Naive thymus-derived CD4-positive, alpha-beta T cell (primary cell): ENCODE results near the gene TSPOAP1. TPM values are rescaled to one million over a fixed set of nuclear protein-coding genes. Genes with fewer than 3 reads are reported as not detected.
A peak's percentile ranks its signal among the peaks of the same experiment; 100 is the strongest.

Experiments
- ATAC-seq: fragments of 150-1000 bp; cut with Tn5 transposase; 2 replicates; pipeline ENCODE4 v1.10.0; 2021; ENCODE audit warnings: mild to moderate bottlenecking, moderate library complexity
- CTCF ChIA-PET: fragments of 350-600 bp; sonication (Branson Sonifier 250); formaldehyde crosslinking; loops from one replicate; lab custom pipeline; 2021; ENCODE audit warnings: antibody characterized with exemption; lab: Charles Lee
- POLR2A ChIA-PET: fragments of 350-600 bp; sonication (Branson Sonifier 250); formaldehyde crosslinking; loops from one replicate; lab custom pipeline; 2021; ENCODE audit warnings: antibody characterized with exemption, inconsistent platforms; lab: Charles Lee
- DNase-seq, 9 donors: peaks; one replicate each; pipeline versions ENCODE4 v3.0.0 to v3.0.0-alpha.2; 2020 to 2022; ENCODE audit warnings: mixed read lengths in 1 of 9
- H3K27ac ChIP-seq: one replicate; pipeline ENCODE4 v1.7.0; 2013; ENCODE audit warnings: mild to moderate bottlenecking, low read depth, low read length, moderate library complexity
- H3K27me3 ChIP-seq, 2 donors: one replicate each; pipeline ENCODE4 v1.7.0; 2013; ENCODE audit warnings: low read length in 2 of 2, mild to moderate bottlenecking in 2 of 2, moderate library complexity in 2 of 2; ENCODE audit not compliant: control insufficient read depth in 2 of 2, insufficient read depth in 2 of 2
- H3K36me3 ChIP-seq, 3 experiments: 1 replicate in 2 of 3; 2 replicates in 1 of 3; pipeline ENCODE4 v1.7.0; 2013; ENCODE audit warnings: low read length in 3 of 3, mild to moderate bottlenecking in 3 of 3, moderate library complexity in 1 of 3; ENCODE audit not compliant: insufficient read depth in 3 of 3, control insufficient read depth in 2 of 3
- H3K4me1 ChIP-seq, 2 donors: one replicate each; pipeline ENCODE4 v1.7.0; 2013; ENCODE audit warnings: low read length in 2 of 2, mild to moderate bottlenecking in 2 of 2, moderate library complexity in 1 of 2; ENCODE audit not compliant: control insufficient read depth in 2 of 2, insufficient read depth in 2 of 2
- H3K4me3 ChIP-seq: 2 replicates; pipeline ENCODE4 v1.7.0; 2013; ENCODE audit warnings: mild to moderate bottlenecking, low read length
- H3K9me3 ChIP-seq, 3 experiments: 1 replicate in 2 of 3; 2 replicates in 1 of 3; pipeline ENCODE4 v1.7.0; 2013; ENCODE audit warnings: low read length in 3 of 3; ENCODE audit not compliant: control insufficient read depth in 2 of 3
- H3K27ac Mint-ChIP-seq, 9 donors: one replicate each; pipeline ENCODE4 v1.8.0; 2020 to 2022; ENCODE audit warnings: mixed read lengths in 9 of 9, mild to moderate bottlenecking in 8 of 9, moderate library complexity in 5 of 9, inconsistent platforms in 2 of 9
- H3K27me3 Mint-ChIP-seq, 5 donors: one replicate each; pipeline ENCODE4 v1.8.0; 2021 to 2022; ENCODE audit warnings: mixed read lengths in 5 of 5, mild to moderate bottlenecking in 1 of 5
- H3K36me3 Mint-ChIP-seq, 5 donors: one replicate each; pipeline ENCODE4 v1.8.0; 2020 to 2022; ENCODE audit warnings: mixed read lengths in 5 of 5, mild to moderate bottlenecking in 3 of 5, inconsistent platforms in 1 of 5
- H3K4me1 Mint-ChIP-seq, 7 donors: one replicate each; pipeline ENCODE4 v1.8.0; 2020 to 2022; ENCODE audit warnings: mixed read lengths in 7 of 7, mild to moderate bottlenecking in 3 of 7, inconsistent platforms in 1 of 7
- H3K4me3 Mint-ChIP-seq, 10 donors: one replicate each; pipeline ENCODE4 v1.8.0; 2020 to 2022; ENCODE audit warnings: mild to moderate bottlenecking in 10 of 10, mixed read lengths in 10 of 10, moderate library complexity in 6 of 10, inconsistent platforms in 2 of 10
- H3K9me3 Mint-ChIP-seq, 11 donors: one replicate each; pipeline ENCODE4 v1.8.0; 2020 to 2022; ENCODE audit warnings: mixed read lengths in 11 of 11, mild to moderate bottlenecking in 4 of 11, inconsistent platforms in 1 of 11, moderate library complexity in 1 of 11
- intact Hi-C, 2 donors: fragments of 100-400 bp; cut with micrococcal nuclease; formaldehyde crosslinking; loops; one replicate each; pipeline ENCODE4 v1.15.1; 2023
- polyA plus RNA-seq, 2 donors: library from polyadenylated mRNA; unstranded; fragments of 300-500 nt; fragmentation: Illumina TruSeq; gene quantifications; one replicate each; pipeline ENCODE4 v1.2.3, GENCODE V29; 2021
- total RNA-seq, 6 experiments: library from RNA in 5 of 6; stranded (reverse) in 5 of 6; gene quantifications; 1 replicate in 5 of 6; 2 replicates in 1 of 6; pipeline ENCODE4 v1.2.3 and lab custom pipeline; 2021 to 2026

TSPOAP1 gene
- total and polyA plus RNA-seq, 7 experiments from 2014 or later, result 0.20 to 62.5 (median 11.8) TPM

DNA sequence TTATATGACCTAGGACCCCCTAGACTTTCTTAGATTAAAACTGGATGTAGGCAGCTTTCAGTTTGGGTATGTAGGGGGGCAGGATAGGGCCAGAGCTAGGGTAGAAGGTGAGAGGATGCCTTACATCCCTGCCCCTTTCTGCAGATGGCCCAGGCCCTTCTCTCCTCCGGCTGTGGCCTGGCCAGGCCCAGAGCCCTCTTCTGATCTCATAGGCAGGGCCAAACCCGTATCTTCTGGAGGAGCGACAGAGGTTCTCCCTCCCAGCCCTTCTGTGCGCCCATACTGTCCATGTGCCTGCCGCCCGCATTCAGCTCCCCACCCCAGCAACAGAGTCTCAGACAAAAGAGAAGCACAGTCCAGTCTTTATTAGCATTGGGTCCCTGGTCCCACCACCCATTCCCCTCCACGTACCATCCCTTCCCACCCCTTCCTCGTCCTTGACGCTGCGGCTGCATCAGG, 2.0 kb upstream of the TSPOAP1 start:
- no peaks in the 10 kb centered on the region for H3K27me3 ChIP-seq
- CTCF ChIA-PET, result interaction anchor here (0.8 to 4.8 kb wide), 4 partner anchors 10 to 16 kb away, joined by 3 to 59 read pairs (median 9); no protein-coding TSS in a partner anchor
- Mint-ChIP-seq H3K27me3 (peaks cover 0 to 19% (median 0%) of the 10 kb centered on the region in 5 donors), H3K4me3 (peak overlapping the region; percentile 86 to 100 (median 97)), H3K9me3 (peaks cover 0 to 4% (median 0%) of the 10 kb centered on the region in 11 donors), H3K4me1 (peaks cover 41 to 68% (median 53%) of the 10 kb centered on the region in 7 donors), H3K36me3 (peaks cover 13 to 45% (median 15%) of the 10 kb centered on the region in 5 donors), H3K27ac (peak overlapping the region; percentile 90 to 100 (median 95))
- POLR2A ChIA-PET, result interaction anchor here (0.8 to 19.0 kb wide), 5 partner anchors 10 to 38 kb away, joined by 3 to 792 read pairs (median 521); partner anchors contain the start of genes SUPT4H1 and TSPOAP1
- H3K4me3 ChIP-seq, result peak overlapping the region; percentile 98
- DNase-seq (no peak), ATAC-seq (no peak)
- intact Hi-C loops, result loop anchor here (2.0 to 10.0 kb wide), 5 partner anchors 324 to 1512 kb away; partner anchors contain the start of genes CLTC (in 2 of the 2), PRR11 (in 1 of the 2), SKA2 (in 1 of the 2) and SRSF1 (in 1 of the 2)
- peaks cover 17 to 30% of the 10 kb centered on the region in 2 donors for H3K4me1 ChIP-seq
- H3K27ac ChIP-seq, result peak overlapping the region; percentile 98
- no peaks in the 10 kb centered on the region for H3K9me3 ChIP-seq
- peaks cover 12 to 25% (median 17%) of the 10 kb centered on the region in 3 experiments for H3K36me3 ChIP-seq

GRCh38 chr17:58329810-58330537, 1.4 kb upstream of the TSPOAP1 start:
- Mint-ChIP-seq H3K4me3 (peak overlapping the region; percentile 86 to 100 (median 97)), H3K27me3 (peaks cover 0 to 19% (median 0%) of the 10 kb centered on the region in 5 donors), H3K9me3 (peaks cover 0 to 4% (median 0%) of the 10 kb centered on the region in 11 donors), H3K4me1 (peaks cover 43 to 68% (median 53%) of the 10 kb centered on the region in 7 donors), H3K27ac (peak overlapping the region; percentile 91 to 100 (median 95)), H3K36me3 (peaks cover 13 to 45% (median 15%) of the 10 kb centered on the region in 5 donors)
- POLR2A ChIA-PET, result interaction anchor here (0.8 to 19.0 kb wide), 6 partner anchors 10 to 39 kb away, joined by 3 to 792 read pairs (median 262); partner anchors contain the start of genes SUPT4H1 and TSPOAP1
- intact Hi-C loops, result loop anchor here (1.0 to 10.0 kb wide), 11 partner anchors 8 to 1512 kb away; partner anchors contain the start of genes CLTC (in 2 of the 2), SUPT4H1 (in 2 of the 2), MKS1 (in 1 of the 2) and PRR11 (in 1 of the 2)
- peak overlapping the region; percentile 98 for H3K4me3 ChIP-seq
- H3K27ac ChIP-seq, result peak overlapping the region; percentile 98
- ATAC-seq (peak; percentile 19), DNase-seq (peak in 5 of 9 donors; percentile 21 to 47 (median 40))
- CTCF ChIA-PET, result interaction anchor here (0.8 to 4.8 kb wide), 3 partner anchors 10 to 16 kb away, joined by 3 to 59 read pairs (median 15); no protein-coding TSS in a partner anchor
- peaks cover 11 to 24% of the 10 kb centered on the region in 2 donors for H3K4me1 ChIP-seq
- peaks cover 12 to 25% (median 17%) of the 10 kb centered on the region in 3 experiments for H3K36me3 ChIP-seq
- no peaks in the 10 kb centered on the region for H3K27me3 ChIP-seq
- H3K9me3 ChIP-seq, result no peaks in the 10 kb centered on the region

GRCh38 chr17:58329035-58329809, 627 bp upstream of the TSPOAP1 start:
- peak overlapping the region; percentile 86 to 100 (median 94) for H3K4me3 Mint-ChIP-seq
- H3K4me1 Mint-ChIP-seq, result peaks cover 37 to 61% (median 50%) of the 10 kb centered on the region in 7 donors
- H3K27me3 Mint-ChIP-seq, result peaks cover 0 to 19% (median 0%) of the 10 kb centered on the region in 5 donors
- peak in 8 of 9 donors; percentile 52 to 83 (median 62) for DNase-seq
- peaks cover 0 to 4% (median 0%) of the 10 kb centered on the region in 11 donors for H3K9me3 Mint-ChIP-seq
- Histone ChIP-seq H3K27ac (peak overlapping the region; percentile 98), H3K4me1 (peaks cover 4 to 18% of the 10 kb centered on the region in 2 donors), H3K27me3 (no peaks in the 10 kb centered on the region), H3K9me3 (no peaks in the 10 kb centered on the region), H3K4me3 (peak overlapping the region; percentile 64), H3K36me3 (peaks cover 12 to 25% (median 17%) of the 10 kb centered on the region in 3 experiments)
- H3K36me3 Mint-ChIP-seq, result peaks cover 13 to 39% (median 15%) of the 10 kb centered on the region in 5 donors
- ChIA-PET CTCF (interaction anchor here (1.8 to 3.5 kb wide), 2 partner anchors 9 to 16 kb away, joined by 35 to 37 read pairs; no protein-coding TSS in a partner anchor), POLR2A (interaction anchor here (0.8 to 19.0 kb wide), 5 partner anchors 10 to 48 kb away, joined by 3 to 792 read pairs (median 48); partner anchors contain the start of gene SUPT4H1)
- peak overlapping the region; percentile 91 to 98 (median 94) for H3K27ac Mint-ChIP-seq
- intact Hi-C loops, result loop anchor here (1.0 to 2.0 kb wide), 6 partner anchors 9 to 110 kb away; partner anchors contain the start of genes SUPT4H1 (in 2 of the 2) and MKS1 (in 1 of the 2)
- ATAC-seq, result peak; percentile 62

- peaks cover 0 to 19% (median 0%) of the 10 kb centered on the region in 5 donors for H3K27me3 Mint-ChIP-seq
- DNase-seq (peak in 3 of 9 donors; percentile 54 to 67 (median 58)), ATAC-seq (peak; percentile 24)
- ChIA-PET POLR2A (interaction anchor here (1.0 to 17.0 kb wide), 10 partner anchors 11 to 92 kb away, joined by 3 to 792 read pairs (median 7); partner anchors contain the start of genes RNF43 and SUPT4H1), CTCF (interaction anchor here (1.3 to 3.5 kb wide), 5 partner anchors 10 to 25 kb away, joined by 4 to 37 read pairs (median 31); partner anchors contain the start of gene SUPT4H1)
- peak overlapping the region; percentile 86 to 100 (median 94) for H3K4me3 Mint-ChIP-seq
- no peaks in the 10 kb centered on the region for H3K9me3 ChIP-seq
- intact Hi-C loops, result loop anchor here (1.0 to 2.0 kb wide), 4 partner anchors 10 to 109 kb away; partner anchors contain the start of genes MKS1 (in 1 of the 2), RNF43 (in 1 of the 2) and SUPT4H1 (in 1 of the 2)
- peaks cover 0 to 13% of the 10 kb centered on the region in 2 donors for H3K4me1 ChIP-seq
- peaks cover 13 to 37% (median 15%) of the 10 kb centered on the region in 5 donors for H3K36me3 Mint-ChIP-seq
- peak overlapping the region; percentile 64 for H3K4me3 ChIP-seq
- H3K27me3 ChIP-seq, result no peaks in the 10 kb centered on the region
- peaks cover 12 to 21% (median 17%) of the 10 kb centered on the region in 3 experiments for H3K36me3 ChIP-seq
- peaks cover 31 to 53% (median 43%) of the 10 kb centered on the region in 7 donors for H3K4me1 Mint-ChIP-seq
- H3K27ac Mint-ChIP-seq, result peak overlapping the region; percentile 87 to 98 (median 94)
- H3K27ac ChIP-seq, result peak overlapping the region; percentile 98
- H3K9me3 Mint-ChIP-seq, result peaks cover 0 to 4% (median 0%) of the 10 kb centered on the region in 11 donors
These were observed 1.0 kb downstream of the TSPOAP1 start for GRCh38 chr17:58327363-58328194.
